Upper lobe of left lung (tissue), 6 donors: ENCODE data around the gene BRINP2. TPM values are rescaled to one million over a fixed set of nuclear protein-coding genes. Genes with fewer than 3 reads are reported as not detected.

Source experiments
- ATAC-seq, 2 donors: fragments of 200-7000 bp; cut with Tn5 transposase; one replicate each; pipeline ENCODE4 v1.9.1; 2022; ENCODE audit warnings: mild to moderate bottlenecking in 2 of 2, moderate library complexity in 2 of 2; ENCODE audit not compliant: low FRiP score in 2 of 2
- DNase-seq, 2 donors: peaks; one replicate each; pipeline ENCODE4 v3.0.0-alpha.2; 2019 to 2020
- H3K27ac ChIP-seq, 4 donors: fragments of 200-600 bp; sonication (generic); one replicate each; pipeline ENCODE4 v1.5.1; 2016 to 2019
- H3K27me3 ChIP-seq, 4 donors: fragments of 200-600 bp; sonication (generic); one replicate each; pipeline ENCODE4 v1.5.1; 2017 to 2019
- H3K36me3 ChIP-seq, 4 donors: fragments of 200-600 bp; sonication (generic); one replicate each; pipeline ENCODE4 v1.5.1; 2016 to 2019
- H3K4me1 ChIP-seq, 4 donors: fragments of 200-600 bp; sonication (generic); one replicate each; pipeline ENCODE4 v1.5.1; 2018 to 2019
- H3K4me3 ChIP-seq, 4 donors: fragments of 200-600 bp; sonication (generic); one replicate each; pipeline ENCODE4 v1.5.1; 2017 to 2019; ENCODE audit warnings: mild to moderate bottlenecking in 2 of 4, moderate library complexity in 1 of 4
- H3K9me3 ChIP-seq, 4 donors: fragments of 200-600 bp; sonication (generic); one replicate each; pipeline ENCODE4 v1.5.1; 2018 to 2019
- EP300 ChIP-seq, 4 donors: sonication (generic); formaldehyde crosslinking; IDR thresholded peaks; one replicate each; pipeline ENCODE4 v1.5.1; 2017; ENCODE audit warnings: antibody characterized with exemption in 4 of 4, control low read depth in 2 of 4
- POLR2A ChIP-seq, 4 donors: fragments of 450-650 bp; IDR thresholded peaks; one replicate each; pipeline ENCODE4 v1.5.1; 2016 to 2017; ENCODE audit warnings: antibody characterized with exemption in 4 of 4, mild to moderate bottlenecking in 2 of 4
- POLR2AphosphoS5 ChIP-seq, 2 donors: sonication (generic); formaldehyde crosslinking; IDR thresholded peaks; one replicate each; pipeline ENCODE4 v1.5.1; 2017; ENCODE audit warnings: antibody characterized with exemption in 2 of 2
- WGBS, 2 donors: methylation state at CpG; one replicate each; pipeline ENCODE4 v1.1.5; 2017 to 2018; 5-methylcytosine and 5-hydroxymethylcytosine counted together
- total RNA-seq, 6 donors: library from RNA; depleted of rRNA in 4 of 6; stranded (reverse); fragments of >200 nt in 4 of 6; gene quantifications; one replicate each; pipeline versions ENCODE4 v1.1.0 to v1.2.1, GENCODE V29; 2016 to 2021
- TF ChIP-seq, protein P1 (sequence below), 6 experiments: fragments of 450-650 bp in 4 of 6; fragments of 200-600 bp in 2 of 6; sonication (generic) in 2 of 6; IDR thresholded peaks; one replicate each; pipeline ENCODE4 v1.5.1; 2016 to 2019; ENCODE audit warnings: antibody characterized with exemption in 6 of 6
- donor health status: DM: no; HTN: no; CAD: no; lungs with moderate emphysema.
- donor health status: DM: no; HTN: yes; CAD: no; lungs with severe emphysema.

BRINP2 gene
- total RNA-seq, 6 donors from 2014 or later: 0.06 to 0.07 TPM; not detected in 4

DNA sequence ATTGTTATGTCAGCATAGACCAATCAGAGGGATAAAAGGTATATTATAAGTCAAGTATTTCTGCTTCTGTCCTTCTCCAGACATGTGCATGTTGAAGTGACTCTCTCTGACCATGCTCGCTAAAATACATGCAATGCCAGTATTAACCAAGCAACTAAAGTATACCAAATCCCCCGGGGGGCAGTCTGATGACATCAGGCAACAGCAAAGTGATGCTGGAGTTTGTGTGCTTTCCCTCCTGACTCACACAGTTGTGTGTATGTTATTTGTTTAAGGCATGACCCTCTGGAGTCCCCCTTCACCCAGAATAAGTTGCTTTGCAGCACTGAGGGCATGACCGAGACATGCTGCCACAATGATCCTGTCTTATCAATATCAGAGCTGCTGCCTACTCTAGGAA, 2.1 kb downstream of the BRINP2 start:
- no peaks in the 10 kb centered on the region for H3K9me3 ChIP-seq
- TF ChIP-seq EP300 (IDR thresholded peaks at IDR 0.05): no peak
- TF ChIP-seq, protein P1, sequence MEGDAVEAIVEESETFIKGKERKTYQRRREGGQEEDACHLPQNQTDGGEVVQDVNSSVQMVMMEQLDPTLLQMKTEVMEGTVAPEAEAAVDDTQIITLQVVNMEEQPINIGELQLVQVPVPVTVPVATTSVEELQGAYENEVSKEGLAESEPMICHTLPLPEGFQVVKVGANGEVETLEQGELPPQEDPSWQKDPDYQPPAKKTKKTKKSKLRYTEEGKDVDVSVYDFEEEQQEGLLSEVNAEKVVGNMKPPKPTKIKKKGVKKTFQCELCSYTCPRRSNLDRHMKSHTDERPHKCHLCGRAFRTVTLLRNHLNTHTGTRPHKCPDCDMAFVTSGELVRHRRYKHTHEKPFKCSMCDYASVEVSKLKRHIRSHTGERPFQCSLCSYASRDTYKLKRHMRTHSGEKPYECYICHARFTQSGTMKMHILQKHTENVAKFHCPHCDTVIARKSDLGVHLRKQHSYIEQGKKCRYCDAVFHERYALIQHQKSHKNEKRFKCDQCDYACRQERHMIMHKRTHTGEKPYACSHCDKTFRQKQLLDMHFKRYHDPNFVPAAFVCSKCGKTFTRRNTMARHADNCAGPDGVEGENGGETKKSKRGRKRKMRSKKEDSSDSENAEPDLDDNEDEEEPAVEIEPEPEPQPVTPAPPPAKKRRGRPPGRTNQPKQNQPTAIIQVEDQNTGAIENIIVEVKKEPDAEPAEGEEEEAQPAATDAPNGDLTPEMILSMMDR (IDR thresholded peaks at IDR 0.05): no peak
- no peak for TF ChIP-seq POLR2AphosphoS5 (IDR thresholded peaks at IDR 0.05)
- no peak for TF ChIP-seq POLR2A (IDR thresholded peaks at IDR 0.05)
- H3K4me3 ChIP-seq: no peak overlapping the region
- peaks cover 0 to 14% (median 5%) of the 10 kb centered on the region in 4 donors for H3K27me3 ChIP-seq
- H3K4me1 ChIP-seq: peaks cover 4 to 11% (median 9%) of the 10 kb centered on the region in 4 donors
- no peak for ATAC-seq
- no peak overlapping the region for H3K27ac ChIP-seq
- DNase-seq: no peak
- 69 to 89% methylated on average over 3 of the region's 3 CpGs for WGBS, 2 donors
- no peaks in the 10 kb centered on the region for H3K36me3 ChIP-seq

GRCh38 chr1:177173976-177174375, 3.2 kb downstream of the BRINP2 start:
- Histone ChIP-seq H3K36me3 (no peaks in the 10 kb centered on the region), H3K4me1 (peaks cover 4 to 11% (median 9%) of the 10 kb centered on the region in 4 donors), H3K27ac (no peak overlapping the region), H3K4me3 (no peak overlapping the region), H3K27me3 (peaks cover 0 to 14% (median 5%) of the 10 kb centered on the region in 4 donors), H3K9me3 (no peaks in the 10 kb centered on the region)
- TF ChIP-seq POLR2AphosphoS5 (IDR thresholded peaks at IDR 0.05) (no peak), EP300 (IDR thresholded peaks at IDR 0.05) (no peak), POLR2A (IDR thresholded peaks at IDR 0.05) (no peak)
- TF ChIP-seq, protein P1 (IDR thresholded peaks at IDR 0.05): no peak
- no peak for DNase-seq
- WGBS, 2 donors: 74 to 77% methylated on average over 2 of the region's 2 CpGs
- no peak for ATAC-seq

DNA sequence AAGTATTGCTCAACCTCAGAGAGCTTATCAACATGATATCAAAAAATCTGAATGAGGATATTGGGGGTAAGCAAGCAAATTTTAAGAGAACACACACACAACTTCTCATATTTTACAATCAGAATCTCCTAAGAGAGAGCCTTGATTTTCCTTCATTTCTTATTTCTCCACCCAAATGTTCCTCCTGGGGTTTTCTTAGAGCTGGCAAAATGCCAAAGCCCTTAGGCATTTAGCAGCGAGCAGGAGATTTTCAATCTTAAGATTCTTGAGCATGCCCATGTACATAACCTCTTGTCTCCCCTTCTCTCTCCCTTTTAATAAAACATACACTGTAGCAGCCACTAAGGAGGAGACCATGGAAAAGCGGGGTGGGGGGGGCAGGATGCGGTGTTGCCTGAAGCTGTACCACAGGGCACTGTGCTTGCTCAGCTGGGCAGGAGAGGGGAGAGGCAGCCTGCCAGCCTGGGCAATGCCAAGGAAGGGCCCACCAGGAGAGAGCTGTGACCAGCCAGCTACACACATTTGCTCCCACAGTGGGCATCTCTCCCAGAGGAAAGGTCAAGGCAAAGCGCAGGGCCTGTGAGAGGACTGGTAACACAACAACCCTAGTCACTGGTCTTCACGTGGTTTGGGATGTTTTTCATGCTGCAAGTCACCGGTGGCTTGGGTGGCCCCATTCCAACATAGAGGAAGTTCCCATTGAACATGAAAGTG, 4.3 kb downstream of the BRINP2 start:
- ATAC-seq (no peak), DNase-seq (peak in 1 of 2 donors; percentile 22)
- Histone ChIP-seq H3K36me3 (no peaks in the 10 kb centered on the region), H3K4me1 (peaks cover 4 to 11% (median 9%) of the 10 kb centered on the region in 4 donors), H3K27ac (no peak overlapping the region), H3K4me3 (no peak overlapping the region), H3K27me3 (peaks cover 0 to 14% (median 5%) of the 10 kb centered on the region in 4 donors), H3K9me3 (no peaks in the 10 kb centered on the region)
- TF ChIP-seq POLR2AphosphoS5 (IDR thresholded peaks at IDR 0.05): no peak
- TF ChIP-seq, protein P1 (IDR thresholded peaks at IDR 0.05): no peak
- WGBS, 2 donors: 62 to 67% methylated on average over 6 of the region's 6 CpGs

DNA sequence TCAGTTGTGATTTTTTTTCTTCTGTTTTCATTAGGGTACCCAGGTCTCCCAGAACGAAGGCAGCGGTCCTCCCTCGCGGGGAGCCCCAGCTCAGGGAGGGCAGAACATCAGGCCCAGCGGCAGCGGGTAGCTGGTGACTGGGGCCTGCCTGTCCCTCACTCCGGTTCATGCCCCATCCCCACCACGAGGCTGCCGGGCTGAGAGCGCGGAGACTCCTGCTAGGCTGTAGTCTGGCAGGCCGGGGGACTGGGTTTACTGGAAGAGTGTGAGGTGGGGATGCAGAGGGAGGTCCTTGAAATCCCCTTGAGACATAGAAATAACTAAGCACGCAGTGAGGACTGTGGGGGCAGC, 10.5 kb downstream of the BRINP2 start:
- Histone ChIP-seq H3K27me3 (peaks cover 0 to 2% (median 0%) of the 10 kb centered on the region in 4 donors), H3K27ac (no peak overlapping the region), H3K4me3 (peak overlapping the region in 1 of 4 donors; percentile 21), H3K36me3 (no peaks in the 10 kb centered on the region), H3K4me1 (peaks cover 0 to 9% (median 8%) of the 10 kb centered on the region in 4 donors), H3K9me3 (no peaks in the 10 kb centered on the region)
- 22 to 40% methylated on average over 13 of the region's 13 CpGs for WGBS, 2 donors
- DNase-seq (peak in 1 of 2 donors; percentile 73), ATAC-seq (peak in 1 of 2 donors; percentile 5)
- TF ChIP-seq EP300 (IDR thresholded peaks at IDR 0.05) (no peak), POLR2AphosphoS5 (IDR thresholded peaks at IDR 0.05) (no peak), POLR2A (IDR thresholded peaks at IDR 0.05) (no peak)
- TF ChIP-seq, protein P1 (IDR thresholded peaks at IDR 0.05): no peak
